Measurements from ENCODE around the gene CCIN.

The CCIN gene

GRCh38 chr9:36187414-36187813, 18.2 kb downstream of the CCIN start:
- no peak for TF ChIP-seq CTCF (IDR thresholded peaks at IDR 0.05; ENCODE audit: low read depth, low read length)
- DNase-seq, result no peak
- Histone ChIP-seq H3K27me3 (ENCODE audit: insufficient read depth, low read depth, severe bottlenecking) (no peaks in the 10 kb centered on the region), H3K4me3 (ENCODE audit: low read depth, low read length) (no peak overlapping the region), H3K36me3 (no peaks in the 10 kb centered on the region; the same call in none of the 2 replicates), H3K27ac (no peak overlapping the region), H3K9me3 (ENCODE audit: severe bottlenecking) (no peaks in the 10 kb centered on the region)

- H3K36me3 ChIP-seq, result peaks cover 3% of the 10 kb centered on the region
- H3K9me3 ChIP-seq (ENCODE audit: severe bottlenecking), result no peaks in the 10 kb centered on the region
- no peak for DNase-seq
- H3K27ac ChIP-seq, result no peak overlapping the region
- H3K27me3 ChIP-seq (ENCODE audit: insufficient read depth, low read depth, severe bottlenecking), result no peaks in the 10 kb centered on the region
- H3K4me3 ChIP-seq (ENCODE audit: low read depth, low read length), result no peak overlapping the region
- no peak for TF ChIP-seq CTCF (IDR thresholded peaks at IDR 0.05; ENCODE audit: low read depth, low read length)
Measured at GRCh38 chr9:36188212-36188611, 19.0 kb downstream of the CCIN start.

- peak overlapping the region; percentile 85 for H3K27ac ChIP-seq
- TF ChIP-seq CTCF (IDR thresholded peaks at IDR 0.05; ENCODE audit: low read depth, low read length), result no peak
- peaks cover 16% of the 10 kb centered on the region for H3K36me3 ChIP-seq
- no peak for DNase-seq
- no peaks in the 10 kb centered on the region for H3K27me3 ChIP-seq (ENCODE audit: insufficient read depth, low read depth, severe bottlenecking)
- peak overlapping the region; percentile 98 for H3K4me3 ChIP-seq (ENCODE audit: low read depth, low read length)
- H3K9me3 ChIP-seq (ENCODE audit: severe bottlenecking), result no peaks in the 10 kb centered on the region
Measured at GRCh38 chr9:36189976-36190375, 20.8 kb downstream of the CCIN start.

- Histone ChIP-seq H3K4me3 (ENCODE audit: low read depth, low read length) (peak within 1 kb of the TSS; percentile 98), H3K9me3 (ENCODE audit: severe bottlenecking) (no peaks in the 10 kb centered on the region), H3K36me3 (peaks cover 18% of the 10 kb centered on the region), H3K27ac (peak within 1 kb of the TSS; percentile 85), H3K27me3 (ENCODE audit: insufficient read depth, low read depth, severe bottlenecking) (no peaks in the 10 kb centered on the region)
- peak; percentile 19; the same call in 1 of the 2 replicates for TF ChIP-seq CTCF (IDR thresholded peaks at IDR 0.05; ENCODE audit: low read depth, low read length)
- peak; percentile 99 for DNase-seq
Measured at GRCh38 chr9:36190388-36191289, 21.5 kb downstream of the CCIN start, which contains the start of gene CLTA. Gene CLTA (plus strand): TSS chr9:36190921. CDS start chr9:36191057, 136 bp downstream.

GRCh38 chr9:36191290-36191645, 22.1 kb downstream of the CCIN start:
- Histone ChIP-seq H3K9me3 (ENCODE audit: severe bottlenecking) (no peaks in the 10 kb centered on the region), H3K4me3 (ENCODE audit: low read depth, low read length) (peak overlapping the region; percentile 98), H3K27ac (peak overlapping the region; percentile 85), H3K36me3 (peaks cover 18% of the 10 kb centered on the region), H3K27me3 (ENCODE audit: insufficient read depth, low read depth, severe bottlenecking) (no peaks in the 10 kb centered on the region)
- no peak for TF ChIP-seq CTCF (IDR thresholded peaks at IDR 0.05; ENCODE audit: low read depth, low read length)
- DNase-seq, result peak; percentile 11

Measured in WERI-Rb-1 (cell line).